ENCODE data around the gene CXCR4. TPM values are rescaled to one million over a fixed set of nuclear protein-coding genes. Genes with fewer than 3 reads are reported as not detected.

CXCR4 gene
- total and polyA plus RNA-seq, 2 of the 4 experiments (the other 2 are of a cell fraction), result not detected

DNA sequence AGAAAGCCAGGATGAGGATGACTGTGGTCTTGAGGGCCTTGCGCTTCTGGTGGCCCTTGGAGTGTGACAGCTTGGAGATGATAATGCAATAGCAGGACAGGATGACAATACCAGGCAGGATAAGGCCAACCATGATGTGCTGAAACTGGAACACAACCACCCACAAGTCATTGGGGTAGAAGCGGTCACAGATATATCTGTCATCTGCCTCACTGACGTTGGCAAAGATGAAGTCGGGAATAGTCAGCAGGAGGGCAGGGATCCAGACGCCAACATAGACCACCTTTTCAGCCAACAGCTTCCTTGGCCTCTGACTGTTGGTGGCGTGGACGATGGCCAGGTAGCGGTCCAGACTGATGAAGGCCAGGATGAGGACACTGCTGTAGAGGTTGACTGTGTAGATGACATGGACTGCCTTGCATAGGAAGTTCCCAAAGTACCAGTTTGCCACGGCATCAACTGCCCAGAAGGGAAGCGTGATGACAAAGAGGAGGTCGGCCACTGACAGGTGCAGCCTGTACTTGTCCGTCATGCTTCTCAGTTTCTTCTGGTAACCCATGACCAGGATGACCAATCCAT lies 2.7 kb downstream of the CXCR4 start:
- no peak for DNase-seq
- H3K4me1 ChIP-seq (ENCODE audit: control insufficient read depth, insufficient read depth, low read length), result peaks cover 1% of the 10 kb centered on the region; the same call in 1 of the 2 replicates
- no peaks in the 10 kb centered on the region for H3K36me3 ChIP-seq (ENCODE audit: control insufficient read depth, insufficient read depth, low read length)
- H2BK120ac ChIP-seq (ENCODE audit: low read depth, low read length), result no peak overlapping the region
- no peaks in the 10 kb centered on the region for H3K9me3 ChIP-seq (ENCODE audit: control insufficient read depth, insufficient read depth, low read length)
- H3K27me3 ChIP-seq (ENCODE audit: control insufficient read depth, insufficient read depth, low read length), result peaks cover 49% of the 10 kb centered on the region
- no peak overlapping the region for H3K18ac ChIP-seq (ENCODE audit: low read depth, low read length)
- dilution Hi-C loops (cut with HindIII; ENCODE audit: low sequenced_read_pairs, unreplicated experiment) (no loop called here), intact Hi-C loops (cut with micrococcal nuclease) (no loop called here), in situ Hi-C loops (cut with MboI; ENCODE audit: low sequenced_read_pairs) (no loop called here)
- no peak overlapping the region for H2AK5ac ChIP-seq (ENCODE audit: low read depth, low read length)
- H2BK20ac ChIP-seq (ENCODE audit: low read depth, low read length), result no peak overlapping the region
- no peak overlapping the region for H4K8ac ChIP-seq (ENCODE audit: low read depth in 2 of 2, low read length in 2 of 2)
- no peak overlapping the region for H3K9ac ChIP-seq (ENCODE audit: low read depth, low read length)
- H2AFZ ChIP-seq (replicated peaks; ENCODE audit: low read length, poor library complexity), result no peak overlapping the region
- H3K56ac ChIP-seq (ENCODE audit: extremely low read depth, insufficient read depth, low read length), result no peak overlapping the region
- H3K4me2 ChIP-seq (ENCODE audit: low read depth, low read length), result no peak overlapping the region
- H2AK9ac ChIP-seq (replicated peaks; ENCODE audit: low read depth, low read length, poor library complexity), result no peak overlapping the region
- ChIA-PET CTCF (no interaction called here), POLR2A (ENCODE audit: unreplicated experiment) (no interaction called here)
- no peak overlapping the region for H2BK5ac ChIP-seq (ENCODE audit: low read depth, low read length, poor library complexity, severe bottlenecking)
- no peak overlapping the region for H3K4ac ChIP-seq (ENCODE audit: low read depth, low read length)
- no peak overlapping the region for H3K27ac ChIP-seq (ENCODE audit: insufficient read depth, low read length)
- no peak overlapping the region for H4K5ac ChIP-seq (ENCODE audit: low read depth, low read length)
- H3K4me3 ChIP-seq (ENCODE audit: insufficient read depth, low read depth, low read length), result no peak overlapping the region
- WGBS, 2 experiments (ENCODE audit: extremely low coverage in 2 of 2, insufficient read length in 1 of 2), result 97% methylated on average over 4 of the region's 12 CpGs; no CpG with 5 or more reads in 1 of the 2 experiments
- no peaks in the 10 kb centered on the region for H3K9me1 ChIP-seq (ENCODE audit: insufficient read depth, low read length)
- TF ChIP-seq CEBPB (IDR thresholded peaks at IDR 0.05; ENCODE audit: low read depth, low read length) (no peak), MAFK (IDR thresholded peaks at IDR 0.05; ENCODE audit: low read depth, low read length) (no peak), CHD1 (IDR thresholded peaks at IDR 0.05; ENCODE audit: low read depth, low read length) (no peak)
- TF ChIP-seq, protein P1, sequence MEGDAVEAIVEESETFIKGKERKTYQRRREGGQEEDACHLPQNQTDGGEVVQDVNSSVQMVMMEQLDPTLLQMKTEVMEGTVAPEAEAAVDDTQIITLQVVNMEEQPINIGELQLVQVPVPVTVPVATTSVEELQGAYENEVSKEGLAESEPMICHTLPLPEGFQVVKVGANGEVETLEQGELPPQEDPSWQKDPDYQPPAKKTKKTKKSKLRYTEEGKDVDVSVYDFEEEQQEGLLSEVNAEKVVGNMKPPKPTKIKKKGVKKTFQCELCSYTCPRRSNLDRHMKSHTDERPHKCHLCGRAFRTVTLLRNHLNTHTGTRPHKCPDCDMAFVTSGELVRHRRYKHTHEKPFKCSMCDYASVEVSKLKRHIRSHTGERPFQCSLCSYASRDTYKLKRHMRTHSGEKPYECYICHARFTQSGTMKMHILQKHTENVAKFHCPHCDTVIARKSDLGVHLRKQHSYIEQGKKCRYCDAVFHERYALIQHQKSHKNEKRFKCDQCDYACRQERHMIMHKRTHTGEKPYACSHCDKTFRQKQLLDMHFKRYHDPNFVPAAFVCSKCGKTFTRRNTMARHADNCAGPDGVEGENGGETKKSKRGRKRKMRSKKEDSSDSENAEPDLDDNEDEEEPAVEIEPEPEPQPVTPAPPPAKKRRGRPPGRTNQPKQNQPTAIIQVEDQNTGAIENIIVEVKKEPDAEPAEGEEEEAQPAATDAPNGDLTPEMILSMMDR (conservative IDR thresholded peaks at IDR 0.05; ENCODE audit: low read depth, low read length), result no peak
- BruUV-seq (replicated peaks), result no TSS peak
- no peak overlapping the region for H4K91ac ChIP-seq (ENCODE audit: insufficient read depth, low read depth, low read length)
- H3K79me1 ChIP-seq (ENCODE audit: low read depth in 1 of 2, low read length in 2 of 2), result no peaks in the 10 kb centered on the region
- H2BK15ac ChIP-seq (ENCODE audit: low read depth, low read length), result no peak overlapping the region
- H3K23ac ChIP-seq (ENCODE audit: low read depth, low read length), result no peak overlapping the region
- H4K20me1 ChIP-seq (ENCODE audit: insufficient read depth, low read length), result no peaks in the 10 kb centered on the region
- ATAC-seq (ENCODE audit: low read depth), result no peak
- H3K14ac ChIP-seq (replicated peaks; ENCODE audit: low read depth, low read length), result no peak overlapping the region
